Effector memory CD8-positive, alpha-beta T cell (primary cell): Measurements from ENCODE around the gene S100A10.

Source experiments
- ATAC-seq: fragments of 150-1000 bp; cut with Tn5 transposase; replicated peaks from 2 replicates; pipeline ENCODE4 v1.10.0; 2021; ENCODE audit warnings: mild to moderate bottlenecking, moderate library complexity
- DNase-seq, 3 experiments: peaks; one replicate each; pipeline ENCODE4 v3.0.0; 2021
- H3K27ac Mint-ChIP-seq, 2 donors: one replicate each; pipeline ENCODE4 v1.8.0; 2022; ENCODE audit warnings: mild to moderate bottlenecking in 2 of 2, mixed read lengths in 2 of 2, moderate library complexity in 2 of 2
- H3K27me3 Mint-ChIP-seq, 2 donors: one replicate each; pipeline ENCODE4 v1.8.0; 2022; ENCODE audit warnings: mixed read lengths in 2 of 2
- H3K36me3 Mint-ChIP-seq: one replicate; pipeline ENCODE4 v1.8.0; 2022; ENCODE audit warnings: mild to moderate bottlenecking, moderate library complexity, mixed read lengths; ENCODE audit not compliant: insufficient read depth
- H3K4me1 Mint-ChIP-seq, 2 donors: one replicate each; pipeline ENCODE4 v1.8.0; 2022; ENCODE audit warnings: low read depth in 2 of 2, mixed read lengths in 2 of 2
- H3K4me3 Mint-ChIP-seq, 2 donors: one replicate each; pipeline ENCODE4 v1.8.0; 2022; ENCODE audit warnings: mild to moderate bottlenecking in 2 of 2, mixed read lengths in 2 of 2, moderate library complexity in 2 of 2
- H3K9me3 Mint-ChIP-seq, 2 donors: one replicate each; pipeline ENCODE4 v1.8.0; 2022; ENCODE audit warnings: mixed read lengths in 2 of 2

S100A10 gene

DNA sequence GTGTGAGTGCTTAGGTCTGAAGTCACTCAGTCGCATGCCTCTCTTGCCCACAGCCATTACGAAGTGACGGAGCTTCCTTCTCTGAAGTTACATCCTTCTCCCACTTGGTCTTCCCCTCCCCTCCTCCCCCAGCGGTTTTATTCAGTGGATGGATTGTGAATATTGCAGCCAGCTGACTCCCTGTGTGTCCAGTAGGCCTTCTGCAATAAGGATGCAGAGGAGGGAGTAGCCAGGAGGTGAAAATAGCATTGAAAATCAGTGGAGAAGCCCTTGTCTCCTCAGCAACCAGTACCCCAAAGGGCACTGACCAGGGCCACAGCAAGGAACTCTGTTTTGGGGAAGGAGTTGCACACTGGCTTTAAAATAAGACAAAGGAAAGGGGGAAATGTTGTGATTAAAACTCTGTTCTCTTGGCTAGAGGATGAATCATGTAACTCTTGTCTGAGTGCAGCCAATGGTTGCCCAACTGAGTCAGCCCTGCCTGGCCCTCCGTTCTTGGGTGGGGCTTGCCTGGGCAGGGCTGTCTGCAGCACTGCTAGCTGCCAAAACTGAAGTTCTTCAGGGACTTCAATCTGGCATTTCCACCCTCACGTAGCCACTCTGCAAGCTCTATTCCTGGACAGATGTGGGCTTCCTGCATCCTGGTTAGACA, 4.3 kb downstream of the S100A10 start:
- peak overlapping the region; percentile 33 to 97 for H3K4me3 Mint-ChIP-seq
- no peak for ATAC-seq
- H3K4me1 Mint-ChIP-seq, result peaks cover 63 to 77% of the 10 kb centered on the region in 2 donors

DNA sequence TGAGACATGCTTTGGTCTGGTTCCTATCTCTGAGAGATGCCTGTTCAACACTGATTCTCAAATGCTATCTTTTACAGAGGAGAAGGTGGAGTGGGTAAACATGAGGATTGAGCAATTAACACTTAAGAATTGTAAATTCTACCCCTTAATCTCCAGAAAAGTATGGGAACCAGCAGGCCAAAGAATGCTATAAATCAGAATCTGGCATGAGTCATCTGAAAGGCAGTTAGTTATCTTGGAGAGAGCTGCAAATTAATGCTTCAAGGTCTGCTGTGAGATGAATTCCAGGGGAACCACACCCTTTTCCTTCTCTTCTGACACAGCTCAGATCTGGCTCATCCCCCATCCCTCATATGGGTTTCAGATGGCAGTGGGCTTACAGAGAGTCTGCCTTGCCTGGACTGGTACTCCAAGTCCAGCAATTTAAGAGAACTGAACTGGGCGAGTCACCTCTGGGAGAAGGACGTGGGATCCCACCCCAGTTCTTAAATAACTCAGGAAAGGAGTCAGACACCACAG, 5.2 kb downstream of the S100A10 start:
- H3K4me3 Mint-ChIP-seq, result peak overlapping the region; percentile 33 to 39
- no peaks in the 10 kb centered on the region for H3K9me3 Mint-ChIP-seq
- ATAC-seq (no peak), DNase-seq (no peak)
- peaks cover 70 to 86% of the 10 kb centered on the region in 2 donors for H3K4me1 Mint-ChIP-seq
- H3K27ac Mint-ChIP-seq, result peak overlapping the region; percentile 73 to 98
- peaks cover 64% of the 10 kb centered on the region for H3K36me3 Mint-ChIP-seq
- H3K27me3 Mint-ChIP-seq, result no peaks in the 10 kb centered on the region

More for the DNA sequence above, 4.3 kb downstream of the S100A10 start:
- DNase-seq, result no peak
- Mint-ChIP-seq H3K36me3 (peaks cover 69% of the 10 kb centered on the region), H3K27ac (peak overlapping the region; percentile 73 to 98), H3K9me3 (no peaks in the 10 kb centered on the region), H3K27me3 (no peaks in the 10 kb centered on the region)

DNA sequence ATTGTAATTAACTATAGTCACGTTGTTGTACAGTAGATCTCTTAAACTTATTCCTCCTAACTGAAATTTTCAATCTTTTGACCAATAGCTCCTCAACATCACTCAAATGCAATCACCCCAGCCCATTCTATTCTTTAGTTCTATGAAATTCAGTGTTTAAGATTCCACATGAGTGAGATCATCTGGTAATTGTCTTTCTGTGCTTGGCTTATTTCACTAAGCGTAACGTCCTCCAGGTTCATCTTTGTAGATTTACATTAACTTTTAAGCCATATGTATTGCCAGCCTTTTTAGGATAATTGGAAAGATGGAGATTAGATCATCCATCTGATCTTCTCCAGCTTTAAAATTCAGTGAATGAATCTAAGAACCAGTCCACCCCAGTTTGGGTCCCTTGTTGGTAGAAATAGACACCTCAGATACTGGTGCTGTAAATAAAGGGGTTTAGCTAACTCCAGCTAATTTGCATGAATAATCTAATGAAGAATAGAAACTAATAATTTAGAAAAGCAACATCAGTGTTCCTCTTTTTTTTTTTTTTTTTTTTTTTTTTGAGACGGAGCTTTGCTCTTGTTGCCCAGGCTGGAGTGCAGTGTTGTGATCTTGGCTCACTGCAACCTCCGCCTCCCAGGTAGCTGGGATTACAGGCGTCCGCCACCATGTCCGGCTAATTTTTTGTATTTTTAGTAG, 7.0 kb downstream of the S100A10 start:
- DNase-seq, result no peak
- Mint-ChIP-seq H3K9me3 (no peaks in the 10 kb centered on the region), H3K4me3 (peak overlapping the region in 1 of 2 donors; percentile 25), H3K27me3 (no peaks in the 10 kb centered on the region), H3K27ac (peak overlapping the region in 1 of 2 donors; percentile 86), H3K36me3 (peaks cover 69% of the 10 kb centered on the region), H3K4me1 (peaks cover 60 to 72% of the 10 kb centered on the region in 2 donors)
- no peak for ATAC-seq

DNA sequence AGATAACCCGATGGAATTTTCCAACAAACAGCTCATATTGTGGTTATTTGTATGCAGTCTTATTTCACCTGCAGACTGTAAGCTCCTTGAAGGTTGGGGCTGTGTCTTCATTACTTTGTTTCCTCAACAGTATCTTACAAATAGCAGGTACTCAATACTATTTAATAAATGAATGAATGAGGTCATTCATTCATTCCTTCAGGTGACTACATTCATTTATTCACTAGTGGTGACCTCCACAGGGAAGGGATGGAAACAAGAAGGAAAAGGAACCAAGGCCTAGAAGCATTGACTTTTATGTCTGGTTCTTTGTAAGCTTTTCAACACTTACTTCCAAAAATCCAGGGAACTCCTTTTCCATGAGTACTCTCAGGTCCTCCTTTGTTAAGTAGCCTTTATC, 7.9 kb downstream of the S100A10 start:
- H3K27ac Mint-ChIP-seq, result peak overlapping the region; percentile 68 to 86
- no peak for DNase-seq
- peaks cover 53 to 64% of the 10 kb centered on the region in 2 donors for H3K4me1 Mint-ChIP-seq
- ATAC-seq, result no peak
- H3K27me3 Mint-ChIP-seq, result no peaks in the 10 kb centered on the region
- H3K4me3 Mint-ChIP-seq, result peak overlapping the region in 1 of 2 donors; percentile 61
- H3K9me3 Mint-ChIP-seq, result no peaks in the 10 kb centered on the region
- H3K36me3 Mint-ChIP-seq, result peaks cover 70% of the 10 kb centered on the region

DNA sequence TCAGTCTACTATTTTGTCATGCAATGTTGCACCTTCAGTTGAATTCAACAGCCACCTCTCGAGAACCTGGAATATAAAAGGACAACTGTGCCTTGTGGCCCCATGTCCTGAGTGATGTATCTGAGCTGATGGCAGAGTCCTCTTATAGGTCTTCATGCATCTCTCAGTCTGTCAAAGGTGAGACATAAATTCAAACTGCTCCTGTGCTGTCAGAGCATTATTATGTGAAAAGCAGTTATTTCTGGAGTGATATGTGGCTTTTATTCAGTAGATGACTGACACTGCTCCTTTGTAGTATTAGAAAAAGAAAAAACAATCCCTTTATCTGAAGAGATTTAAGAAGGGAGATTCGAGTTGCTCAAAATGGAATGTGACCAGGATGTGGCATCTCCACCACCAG, 8.4 kb downstream of the S100A10 start:
- Mint-ChIP-seq H3K27me3 (no peaks in the 10 kb centered on the region), H3K4me3 (peak overlapping the region in 1 of 2 donors; percentile 61), H3K4me1 (peaks cover 48 to 59% of the 10 kb centered on the region in 2 donors), H3K36me3 (peaks cover 72% of the 10 kb centered on the region), H3K9me3 (no peaks in the 10 kb centered on the region), H3K27ac (peak overlapping the region; percentile 68 to 86)
- DNase-seq (no peak), ATAC-seq (no peak)

DNA sequence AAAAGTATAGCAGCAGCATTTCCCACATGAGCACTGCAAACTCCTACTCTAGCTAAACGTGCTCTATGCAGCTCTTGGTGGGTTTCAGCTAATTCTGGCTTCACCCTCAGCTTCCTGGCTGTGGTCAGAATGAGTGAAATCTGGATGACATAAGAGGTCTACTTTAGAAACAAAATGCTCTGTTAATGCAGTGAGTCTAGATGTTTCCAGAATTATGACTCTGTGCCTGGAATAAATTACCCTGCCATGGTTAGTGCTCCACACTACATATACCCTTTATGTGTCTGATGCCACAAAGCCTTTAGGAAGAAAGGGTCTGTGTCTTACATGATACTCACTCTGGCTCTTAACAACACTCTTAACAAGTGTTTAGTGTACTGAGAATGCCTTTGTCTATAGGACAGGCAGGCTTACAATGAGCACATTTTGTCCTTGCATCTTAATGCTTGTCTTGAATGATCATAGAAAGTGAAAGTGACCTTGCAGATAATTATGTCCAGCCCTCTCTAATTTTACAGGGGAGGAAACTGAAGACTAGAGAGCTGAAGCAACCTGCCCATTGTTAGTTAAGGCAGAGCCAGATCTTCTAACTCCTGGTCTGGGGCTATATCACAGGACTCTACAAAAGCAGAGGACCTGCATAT, 9.2 kb downstream of the S100A10 start:
- Mint-ChIP-seq H3K36me3 (peaks cover 77% of the 10 kb centered on the region), H3K27ac (peak overlapping the region; percentile 68 to 86), H3K4me1 (peaks cover 42 to 50% of the 10 kb centered on the region in 2 donors), H3K27me3 (no peaks in the 10 kb centered on the region), H3K4me3 (peak overlapping the region; percentile 34 to 61), H3K9me3 (no peaks in the 10 kb centered on the region)
- ATAC-seq (peak; percentile 90), DNase-seq (peak; percentile 8 to 34 (median 20))

DNA sequence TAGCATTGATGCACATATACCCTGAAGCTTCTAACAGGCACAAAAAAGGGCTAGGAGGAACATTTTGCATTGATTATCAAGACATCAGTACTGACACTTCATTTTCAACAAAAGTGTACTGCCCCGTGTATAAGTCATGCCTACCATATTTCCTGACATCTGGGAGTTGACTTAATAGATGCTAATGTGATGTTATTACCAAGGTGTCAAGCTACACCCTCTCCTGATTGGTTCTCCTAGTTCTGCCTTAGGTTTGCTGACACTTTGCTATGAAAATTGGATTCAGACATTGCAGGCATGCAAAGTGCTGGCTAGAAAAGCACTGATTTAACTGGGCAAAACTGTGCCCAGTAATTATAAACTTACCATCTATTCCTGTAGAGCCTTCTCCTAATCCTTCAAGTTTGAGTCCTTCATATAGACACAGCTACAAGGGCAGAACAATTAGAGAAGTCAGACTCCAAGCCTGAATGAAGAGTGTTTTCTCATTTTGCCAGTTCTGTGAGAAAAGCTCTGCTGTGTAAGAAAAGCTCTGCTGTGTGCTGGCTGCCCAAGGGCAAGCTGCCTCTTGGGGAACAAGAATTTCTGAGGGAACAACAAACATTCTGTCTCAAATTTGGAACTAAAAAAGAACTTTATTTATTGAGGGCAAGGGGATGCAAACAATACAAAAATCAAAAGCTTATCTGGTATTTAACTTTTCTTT, 11.2 kb downstream of the S100A10 start:
- no peaks in the 10 kb centered on the region for H3K27me3 Mint-ChIP-seq
- ATAC-seq (no peak), DNase-seq (no peak)
- peaks cover 70% of the 10 kb centered on the region for H3K36me3 Mint-ChIP-seq
- no peak overlapping the region for H3K4me3 Mint-ChIP-seq
- H3K4me1 Mint-ChIP-seq, result peaks cover 27 to 37% of the 10 kb centered on the region in 2 donors
- H3K9me3 Mint-ChIP-seq, result no peaks in the 10 kb centered on the region
- peak overlapping the region; percentile 29 to 86 for H3K27ac Mint-ChIP-seq

DNA sequence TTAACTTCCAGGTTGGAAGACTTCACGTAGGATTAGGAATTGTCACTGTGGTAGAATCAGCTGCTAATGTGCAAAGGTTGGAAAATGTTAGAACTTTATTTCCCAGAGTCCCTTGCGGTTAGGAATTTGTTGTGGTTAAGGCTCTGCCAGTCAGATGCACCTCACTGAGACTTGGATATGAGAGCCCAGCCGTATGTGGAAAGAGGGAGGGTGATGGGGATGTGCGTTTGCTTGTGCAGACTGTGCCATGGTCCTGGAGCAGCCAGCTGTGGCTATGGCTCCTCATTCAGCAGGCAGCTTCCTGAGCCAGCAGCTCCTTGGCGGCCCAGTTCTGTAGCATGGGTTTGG, 12.5 kb downstream of the S100A10 start:
- Mint-ChIP-seq H3K36me3 (peaks cover 63% of the 10 kb centered on the region), H3K27ac (peak overlapping the region; percentile 62 to 84), H3K4me1 (peaks cover 23 to 31% of the 10 kb centered on the region in 2 donors)

DNA sequence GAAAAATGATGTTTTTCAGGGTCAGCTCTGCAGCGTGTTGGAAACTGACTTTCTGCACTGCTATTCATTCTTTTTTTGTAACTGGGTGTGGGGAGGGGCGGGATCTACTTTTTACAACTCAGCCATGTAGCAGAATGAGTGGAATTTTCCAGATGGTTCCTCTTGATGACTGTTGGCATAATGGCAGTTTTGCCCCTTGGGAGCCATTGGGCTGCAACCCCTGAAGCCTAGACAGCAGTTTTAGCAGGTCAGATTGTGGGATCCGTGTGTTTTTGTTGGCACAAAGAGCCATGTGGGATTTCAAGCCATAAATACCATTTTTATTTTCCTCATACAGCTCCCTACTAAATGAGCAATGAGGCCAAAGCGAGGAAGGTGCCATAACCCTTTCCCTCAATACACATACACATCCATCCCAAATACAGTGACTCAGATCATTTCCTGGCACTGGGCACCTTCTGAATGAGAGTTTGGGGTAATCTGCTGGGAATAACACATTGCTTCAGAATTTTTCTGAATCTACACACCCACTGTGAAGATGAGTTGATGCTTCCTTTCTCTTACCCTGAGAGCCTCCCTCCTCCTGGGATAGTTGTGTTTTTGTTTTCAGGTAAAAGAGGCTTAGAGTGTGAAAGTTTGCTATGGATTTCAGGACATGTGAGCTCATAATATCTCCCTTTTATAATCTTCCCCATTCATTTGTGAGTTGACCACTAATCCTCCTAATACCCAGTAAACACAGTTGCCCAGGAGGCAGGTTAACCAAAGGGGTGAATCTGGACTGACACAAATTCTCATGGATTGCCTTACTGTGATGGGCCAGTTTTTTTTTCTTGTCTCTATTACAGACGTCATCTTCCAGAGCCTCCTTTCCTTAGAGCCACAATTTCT, 13.1 kb downstream of the S100A10 start:
- no peak for DNase-seq
- Mint-ChIP-seq H3K4me3 (no peak overlapping the region), H3K36me3 (peaks cover 56% of the 10 kb centered on the region), H3K27ac (peak overlapping the region; percentile 62 to 84), H3K27me3 (no peaks in the 10 kb centered on the region), H3K4me1 (peaks cover 21 to 25% of the 10 kb centered on the region in 2 donors), H3K9me3 (no peaks in the 10 kb centered on the region)
- ATAC-seq, result no peak

More for the DNA sequence above, 12.5 kb downstream of the S100A10 start:
- Mint-ChIP-seq H3K27me3 (no peaks in the 10 kb centered on the region), H3K9me3 (no peaks in the 10 kb centered on the region), H3K4me3 (no peak overlapping the region)
- DNase-seq (no peak), ATAC-seq (no peak)

DNA sequence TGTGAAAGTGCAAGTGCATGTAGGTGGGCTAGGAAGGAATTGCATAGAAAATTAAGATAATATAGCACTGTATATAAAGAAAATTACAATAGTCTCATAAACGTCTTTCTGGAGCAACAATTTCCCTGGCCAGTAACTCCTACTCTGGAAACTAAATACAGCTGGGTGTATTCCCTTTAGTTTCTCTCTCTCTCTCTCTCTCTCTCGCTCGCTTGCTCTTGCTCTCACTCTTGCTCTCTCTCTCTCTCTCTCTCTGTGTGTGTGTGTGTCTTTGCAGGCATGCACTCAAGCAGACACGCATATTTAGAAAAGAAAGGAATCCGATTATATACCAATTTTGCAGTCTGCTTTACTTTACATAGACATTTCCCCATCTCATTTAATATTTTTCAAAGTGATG, 14.7 kb downstream of the S100A10 start:
- ATAC-seq (no peak), DNase-seq (no peak)
- Mint-ChIP-seq H3K27ac (no peak overlapping the region), H3K9me3 (no peaks in the 10 kb centered on the region), H3K36me3 (peaks cover 52% of the 10 kb centered on the region), H3K4me3 (no peak overlapping the region), H3K27me3 (no peaks in the 10 kb centered on the region), H3K4me1 (peaks cover 8 to 12% of the 10 kb centered on the region in 2 donors)

DNA sequence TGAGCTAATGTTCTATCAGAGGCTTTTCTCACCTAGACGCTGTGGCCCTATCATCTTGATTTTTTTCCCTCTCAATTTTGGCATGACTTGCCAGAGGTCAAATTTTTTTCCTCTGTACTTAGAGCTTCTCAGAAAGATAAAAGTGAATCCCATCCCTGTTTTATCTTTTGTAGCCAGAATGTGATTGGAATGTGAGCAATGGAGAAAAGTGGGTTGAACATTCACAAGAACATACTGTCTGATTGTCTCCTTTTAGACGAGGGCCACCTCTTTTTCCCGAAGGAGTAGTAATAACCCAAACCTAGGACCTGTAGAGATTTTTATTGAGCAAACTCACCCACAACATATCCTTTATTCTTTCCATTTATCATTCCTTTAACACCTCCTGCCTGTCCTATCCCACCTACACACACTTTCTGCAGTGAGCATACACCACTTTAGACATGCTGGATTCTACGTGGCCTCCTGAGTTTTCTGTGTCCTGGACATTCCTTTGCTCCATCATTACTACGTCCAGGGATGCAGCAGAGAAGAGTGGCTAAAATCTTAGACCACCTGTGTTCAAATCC, 15.9 kb downstream of the S100A10 start:
- Mint-ChIP-seq H3K36me3 (peaks cover 43% of the 10 kb centered on the region), H3K4me1 (peaks cover 3 to 10% of the 10 kb centered on the region in 2 donors), H3K4me3 (no peak overlapping the region), H3K9me3 (no peaks in the 10 kb centered on the region), H3K27ac (no peak overlapping the region), H3K27me3 (no peaks in the 10 kb centered on the region)
- DNase-seq, result no peak
- ATAC-seq, result no peak

DNA sequence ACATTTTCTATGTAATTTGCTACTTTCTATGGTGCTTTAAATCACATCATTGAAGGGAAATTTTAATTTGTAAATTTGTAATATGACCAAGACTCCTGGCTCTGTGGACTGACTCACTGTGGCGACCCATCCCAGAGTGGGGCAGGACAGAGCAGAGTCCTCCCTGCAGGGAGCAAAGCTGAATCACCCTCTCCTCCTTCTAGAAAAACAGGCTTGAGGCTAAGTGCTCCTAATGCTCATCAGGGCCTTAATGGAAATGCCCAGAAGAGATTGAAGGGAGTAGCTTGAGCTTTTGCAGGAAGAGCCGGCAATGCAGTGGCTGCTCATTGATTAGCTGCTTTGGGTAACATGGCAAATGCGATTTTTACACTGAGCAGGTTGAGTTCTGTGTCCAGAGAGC, 16.8 kb downstream of the S100A10 start:
- Mint-ChIP-seq H3K4me3 (no peak overlapping the region), H3K4me1 (peaks cover 3 to 15% of the 10 kb centered on the region in 2 donors), H3K27me3 (no peaks in the 10 kb centered on the region), H3K27ac (no peak overlapping the region), H3K9me3 (no peaks in the 10 kb centered on the region), H3K36me3 (peaks cover 34% of the 10 kb centered on the region)
- DNase-seq, result no peak
- ATAC-seq, result no peak
